Calu3 (cell line): ENCODE results near the gene ZBTB40. TPM values are rescaled to one million over a fixed set of nuclear protein-coding genes. Genes with fewer than 3 reads are reported as not detected.

Source experiments
- BruUV-seq: library from RNA; stranded (reverse); fragments of 400-500 nt; replicated peaks from 2 replicates; lab custom pipeline; 2021; lab: Mats Ljungman, UMichigan
- CTCF ChIA-PET: fragments of 300-600 bp; sonication (Branson Sonifier 250); formaldehyde crosslinking; loops from one replicate; lab custom pipeline; 2022; ENCODE audit warnings: antibody characterized with exemption; lab: Charles Lee
- DNase-seq: peaks from one replicate; pipeline ENCODE4 v3.0.0; 2022
- H3K27ac Mint-ChIP-seq: one replicate; pipeline ENCODE4 v1.8.0; 2022; ENCODE audit warnings: mixed read lengths; ENCODE audit not compliant: unreplicated experiment
- H3K27me3 Mint-ChIP-seq: one replicate; pipeline ENCODE4 v1.8.0; 2022; ENCODE audit warnings: mixed read lengths; ENCODE audit not compliant: unreplicated experiment
- H3K36me3 Mint-ChIP-seq: one replicate; pipeline ENCODE4 v1.8.0; 2022; ENCODE audit warnings: mild to moderate bottlenecking, moderate library complexity, mixed read lengths; ENCODE audit not compliant: insufficient read depth, unreplicated experiment
- H3K4me1 Mint-ChIP-seq: one replicate; pipeline ENCODE4 v1.8.0; 2022; ENCODE audit warnings: mild to moderate bottlenecking, low read depth, mixed read lengths; ENCODE audit not compliant: unreplicated experiment
- H3K4me3 Mint-ChIP-seq: one replicate; pipeline ENCODE4 v1.8.0; 2022; ENCODE audit warnings: mild to moderate bottlenecking, low read depth, moderate library complexity, mixed read lengths; ENCODE audit not compliant: unreplicated experiment
- H3K9me3 Mint-ChIP-seq: one replicate; pipeline ENCODE4 v1.8.0; 2022; ENCODE audit warnings: low read depth, mixed read lengths; ENCODE audit not compliant: unreplicated experiment
- intact Hi-C: fragments of 100-400 bp; cut with micrococcal nuclease; formaldehyde crosslinking; loops from one replicate; pipeline ENCODE4 v1.10.0; 2022; ENCODE audit not compliant: unreplicated experiment
- total RNA-seq: library from RNA; stranded (reverse); gene quantifications from 2 replicates; pipeline ENCODE4 v1.2.3, GENCODE V29; 2022
- TF ChIP-seq, protein P1 (sequence below): fragments of 200-600 bp; IDR thresholded peaks from one replicate; pipeline ENCODE4 v1.8.0; 2022; ENCODE audit warnings: antibody characterized with exemption; ENCODE audit not compliant: unreplicated experiment

Gene ZBTB40
- total RNA-seq, 1 experiment from 2014 or later, result 18.7 TPM

DNA sequence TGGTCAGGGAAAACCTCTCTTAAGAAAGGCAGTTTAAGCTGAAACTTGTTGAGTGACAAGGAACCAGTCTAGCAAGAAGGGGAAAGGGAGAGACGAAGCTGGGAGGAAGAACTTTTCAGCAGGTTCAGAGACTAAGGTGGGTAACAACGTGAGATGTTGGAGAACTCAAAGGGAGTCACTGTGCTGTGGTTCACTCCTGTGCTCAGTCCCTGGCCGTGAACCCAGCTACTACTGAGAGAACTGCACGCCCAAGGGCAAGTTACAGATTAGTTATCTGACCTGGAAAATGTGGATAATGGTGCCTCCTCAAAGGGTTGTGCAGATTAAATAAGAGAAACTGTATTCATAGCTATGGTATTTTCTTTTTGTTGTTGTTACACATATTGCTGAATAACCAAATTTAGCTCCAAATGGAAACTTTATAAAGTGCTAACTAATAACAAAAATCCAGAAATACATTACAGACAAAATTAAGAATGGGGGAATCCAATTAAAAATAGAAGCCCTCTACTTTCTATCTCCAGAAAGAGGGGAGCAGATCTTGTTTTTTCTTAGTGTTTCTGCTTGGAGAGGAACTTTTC lies 2.9 kb downstream of the ZBTB40 start:
- H3K27ac Mint-ChIP-seq, result no peak overlapping the region
- no peak for DNase-seq
- H3K27me3 Mint-ChIP-seq, result no peaks in the 10 kb centered on the region
- peaks cover 28% of the 10 kb centered on the region for H3K36me3 Mint-ChIP-seq
- intact Hi-C loops, result no loop called here
- TF ChIP-seq, protein P1, sequence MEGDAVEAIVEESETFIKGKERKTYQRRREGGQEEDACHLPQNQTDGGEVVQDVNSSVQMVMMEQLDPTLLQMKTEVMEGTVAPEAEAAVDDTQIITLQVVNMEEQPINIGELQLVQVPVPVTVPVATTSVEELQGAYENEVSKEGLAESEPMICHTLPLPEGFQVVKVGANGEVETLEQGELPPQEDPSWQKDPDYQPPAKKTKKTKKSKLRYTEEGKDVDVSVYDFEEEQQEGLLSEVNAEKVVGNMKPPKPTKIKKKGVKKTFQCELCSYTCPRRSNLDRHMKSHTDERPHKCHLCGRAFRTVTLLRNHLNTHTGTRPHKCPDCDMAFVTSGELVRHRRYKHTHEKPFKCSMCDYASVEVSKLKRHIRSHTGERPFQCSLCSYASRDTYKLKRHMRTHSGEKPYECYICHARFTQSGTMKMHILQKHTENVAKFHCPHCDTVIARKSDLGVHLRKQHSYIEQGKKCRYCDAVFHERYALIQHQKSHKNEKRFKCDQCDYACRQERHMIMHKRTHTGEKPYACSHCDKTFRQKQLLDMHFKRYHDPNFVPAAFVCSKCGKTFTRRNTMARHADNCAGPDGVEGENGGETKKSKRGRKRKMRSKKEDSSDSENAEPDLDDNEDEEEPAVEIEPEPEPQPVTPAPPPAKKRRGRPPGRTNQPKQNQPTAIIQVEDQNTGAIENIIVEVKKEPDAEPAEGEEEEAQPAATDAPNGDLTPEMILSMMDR, result no peak
- H3K9me3 Mint-ChIP-seq, result no peaks in the 10 kb centered on the region
- peaks cover 28% of the 10 kb centered on the region for H3K4me1 Mint-ChIP-seq
- CTCF ChIA-PET, result no interaction called here
- no TSS peak for BruUV-seq
- no peak overlapping the region for H3K4me3 Mint-ChIP-seq

DNA sequence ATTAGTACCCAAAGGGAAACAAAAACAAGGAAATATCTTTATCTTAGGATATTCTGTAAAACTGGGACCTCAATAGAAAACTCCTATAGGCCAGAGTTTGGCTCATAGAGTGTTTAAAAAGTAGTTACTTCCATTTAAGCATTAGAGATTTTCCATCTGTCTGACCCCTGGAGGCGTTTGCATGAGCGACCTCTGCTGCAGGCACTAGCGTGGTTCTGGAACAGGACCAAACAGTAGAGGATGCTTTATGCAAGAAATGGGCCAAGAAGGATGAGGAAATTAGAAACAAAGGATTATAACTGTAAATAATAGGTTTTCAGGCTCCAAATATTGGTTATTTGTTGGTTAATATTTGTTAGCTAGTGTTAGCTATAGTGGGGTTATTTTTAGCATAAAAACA lies 5.7 kb downstream of the ZBTB40 start:
- CTCF ChIA-PET, result no interaction called here
- no peak overlapping the region for H3K27ac Mint-ChIP-seq
- intact Hi-C loops, result no loop called here
- no peaks in the 10 kb centered on the region for H3K27me3 Mint-ChIP-seq
- no peaks in the 10 kb centered on the region for H3K9me3 Mint-ChIP-seq
- TF ChIP-seq, protein P1, result no peak
- no TSS peak for BruUV-seq
- DNase-seq, result no peak
- peaks cover 20% of the 10 kb centered on the region for H3K4me1 Mint-ChIP-seq
- H3K4me3 Mint-ChIP-seq, result no peak overlapping the region
- H3K36me3 Mint-ChIP-seq, result peaks cover 12% of the 10 kb centered on the region

DNA sequence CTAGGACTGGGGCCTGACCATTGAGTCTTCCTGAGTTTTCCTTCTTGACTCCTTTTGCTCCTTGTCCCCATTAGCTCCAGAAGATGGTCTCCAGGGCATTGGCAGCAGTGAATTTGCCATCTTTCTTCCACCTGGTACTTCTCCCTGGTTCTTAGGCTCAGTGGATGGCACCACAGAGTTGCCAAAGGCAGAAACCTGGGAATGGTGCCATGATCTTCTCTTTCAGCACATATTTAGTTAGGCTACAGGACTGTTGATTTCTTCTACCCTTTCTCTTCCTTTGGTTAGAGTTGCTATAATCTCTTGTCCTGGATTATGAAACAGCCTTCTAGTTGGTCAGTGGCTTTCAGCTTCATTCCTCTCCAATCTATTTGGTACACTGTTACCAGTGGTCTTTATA lies 6.2 kb downstream of the ZBTB40 start:
- H3K4me3 Mint-ChIP-seq, result no peak overlapping the region
- H3K27me3 Mint-ChIP-seq, result no peaks in the 10 kb centered on the region
- TF ChIP-seq, protein P1, result no peak
- H3K4me1 Mint-ChIP-seq, result peaks cover 15% of the 10 kb centered on the region
- CTCF ChIA-PET, result no interaction called here
- no peak overlapping the region for H3K27ac Mint-ChIP-seq
- intact Hi-C loops, result no loop called here
- no TSS peak for BruUV-seq
- H3K9me3 Mint-ChIP-seq, result no peaks in the 10 kb centered on the region
- peaks cover 7% of the 10 kb centered on the region for H3K36me3 Mint-ChIP-seq
- no peak for DNase-seq

DNA sequence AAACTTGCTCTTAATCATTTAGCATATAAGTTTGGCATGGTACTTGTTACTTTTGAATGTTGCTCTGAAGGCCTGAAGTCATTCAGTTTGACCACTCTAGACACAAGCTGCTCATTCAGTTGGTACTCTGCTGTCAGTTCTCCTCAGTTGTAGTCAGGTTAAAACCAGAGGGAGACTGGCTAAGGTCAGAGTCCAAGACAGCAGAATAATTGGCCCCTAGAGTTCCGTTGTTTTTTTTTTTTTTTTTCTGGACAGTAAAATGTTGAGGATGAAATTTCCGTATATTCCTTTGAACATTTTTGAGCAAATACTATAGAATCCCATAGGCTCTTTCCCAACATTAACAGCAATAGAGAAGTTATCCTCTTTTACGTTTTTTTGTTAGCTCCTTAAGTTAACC lies 9.4 kb downstream of the ZBTB40 start:
- CTCF ChIA-PET, result interaction anchor here (0.7 kb wide), 2 partner anchors 129 to 794 kb away, joined by 4 to 5 read pairs; no protein-coding TSS in a partner anchor
- H3K4me3 Mint-ChIP-seq, result no peak overlapping the region
- DNase-seq, result no peak
- intact Hi-C loops, result no loop called here
- no peaks in the 10 kb centered on the region for H3K27me3 Mint-ChIP-seq
- peaks cover 7% of the 10 kb centered on the region for H3K36me3 Mint-ChIP-seq
- no peak overlapping the region for H3K27ac Mint-ChIP-seq
- no peaks in the 10 kb centered on the region for H3K9me3 Mint-ChIP-seq
- no TSS peak for BruUV-seq
- no peaks in the 10 kb centered on the region for H3K4me1 Mint-ChIP-seq
- TF ChIP-seq, protein P1, result no peak
